Measurements from ENCODE around the gene DPPA4.
"Not testable (repeated sequence)": the region's sequence is repeated elsewhere in the genome, so short reads cannot be mapped to it uniquely, and the experiment has no call there.

Gene DPPA4, protein sequence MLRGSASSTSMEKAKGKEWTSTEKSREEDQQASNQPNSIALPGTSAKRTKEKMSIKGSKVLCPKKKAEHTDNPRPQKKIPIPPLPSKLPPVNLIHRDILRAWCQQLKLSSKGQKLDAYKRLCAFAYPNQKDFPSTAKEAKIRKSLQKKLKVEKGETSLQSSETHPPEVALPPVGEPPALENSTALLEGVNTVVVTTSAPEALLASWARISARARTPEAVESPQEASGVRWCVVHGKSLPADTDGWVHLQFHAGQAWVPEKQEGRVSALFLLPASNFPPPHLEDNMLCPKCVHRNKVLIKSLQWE

DNA sequence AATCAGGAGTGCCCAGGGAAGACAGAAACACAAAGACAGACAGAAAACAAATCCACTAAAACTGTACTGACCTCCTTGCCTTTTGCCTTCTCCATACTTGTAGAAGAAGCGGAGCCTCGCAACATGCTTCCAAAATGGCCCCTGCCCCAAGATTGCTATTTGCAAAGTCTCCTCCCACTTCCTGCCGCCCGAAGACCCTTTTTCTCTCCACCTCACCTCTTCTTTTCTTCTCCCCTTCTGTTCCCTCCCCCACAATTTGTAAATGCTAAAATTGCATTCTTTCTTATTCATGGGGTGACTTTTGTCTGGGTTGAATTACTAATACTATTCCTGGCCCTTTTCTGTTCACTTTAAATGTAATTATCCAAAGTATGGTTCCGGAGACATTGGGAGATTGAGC lies at the start of gene DPPA4:
Gene DPPA4, minus strand, starts transcription at position 154 of the 400 bp plus-strand sequence. Its CDS starts 29 bp downstream, at position 125.
- no peak for DNase-seq

DNA sequence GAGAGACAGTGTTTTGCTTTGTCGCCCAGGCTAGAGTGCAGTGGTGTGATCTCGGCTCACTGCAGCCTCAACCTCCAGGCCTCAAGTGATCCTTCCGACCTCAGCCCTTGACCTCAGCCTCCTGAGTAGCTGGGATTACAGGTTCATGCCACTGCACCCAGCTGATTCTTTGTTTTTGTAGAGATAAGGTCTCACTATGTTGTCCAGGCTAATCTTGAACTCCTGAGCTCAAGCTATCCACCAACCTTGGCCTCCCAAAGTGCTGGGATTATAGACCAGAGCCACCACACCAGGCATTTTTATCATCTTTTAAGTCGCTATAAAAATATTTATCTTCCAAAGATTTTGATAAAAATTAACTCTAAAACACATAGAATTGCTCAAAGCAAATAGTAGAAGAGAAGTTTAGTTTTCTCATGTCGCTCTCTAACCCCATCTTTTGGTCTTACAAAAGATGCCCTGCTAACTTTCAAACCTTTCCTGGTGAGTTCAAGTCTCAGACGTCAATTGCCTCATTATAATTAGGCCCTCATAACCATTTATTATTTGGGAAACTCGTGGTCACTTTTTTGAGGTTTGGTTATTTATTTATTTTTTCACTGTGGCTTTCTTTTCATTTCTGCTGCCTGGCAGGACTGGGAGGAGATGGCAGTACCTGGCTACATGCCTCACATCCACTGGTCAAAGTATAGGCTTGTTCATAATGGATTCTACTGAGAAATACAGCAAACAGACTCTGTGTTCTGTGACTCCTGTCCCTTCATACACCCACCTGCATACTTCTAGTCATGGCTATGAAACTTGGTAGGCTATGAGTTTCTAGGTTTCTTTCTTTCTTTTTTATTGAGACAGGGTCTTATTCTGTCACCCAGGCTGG lies 48.3 kb upstream of the DPPA4 start:
- no peak for DNase-seq

DNA sequence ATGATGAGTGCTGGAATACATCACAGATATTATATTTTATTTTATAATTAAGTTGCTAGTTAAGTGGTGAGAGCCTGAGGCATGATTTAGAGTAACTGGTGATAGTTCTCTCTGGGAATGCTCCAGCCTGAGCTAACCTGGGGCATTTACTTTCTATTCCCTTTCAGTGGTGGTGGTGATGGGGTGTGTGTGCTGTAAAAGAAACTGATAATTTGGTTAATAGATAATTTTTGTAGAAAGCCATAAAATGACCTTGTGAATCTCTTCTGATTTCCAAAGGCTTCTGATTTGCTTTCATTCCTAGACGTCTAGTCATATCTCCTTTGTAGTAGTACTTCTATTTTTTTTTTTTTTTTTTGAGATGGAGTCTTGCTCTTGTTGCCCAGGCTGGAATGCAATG lies 46.8 kb upstream of the DPPA4 start:
- DNase-seq = no peak

DNA sequence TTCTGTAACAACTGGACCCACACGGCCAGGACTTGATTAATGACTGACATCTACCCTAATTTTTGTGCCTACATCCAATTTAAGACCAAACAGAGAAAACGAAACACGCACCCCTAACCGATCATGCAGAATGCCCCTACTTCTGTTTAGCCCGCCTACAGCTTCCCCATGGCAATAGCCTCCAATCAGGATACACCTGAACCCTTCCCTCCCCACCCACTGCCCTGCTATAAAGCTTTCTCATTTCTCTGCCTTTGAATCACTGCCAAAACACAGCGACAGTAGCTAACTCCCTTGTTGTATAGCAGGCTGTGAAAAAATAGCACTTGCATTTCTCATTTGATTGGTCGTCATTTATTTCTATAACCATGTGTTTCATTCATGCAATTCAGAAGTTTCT lies 45.2 kb upstream of the DPPA4 start:
- no peak for DNase-seq

DNA sequence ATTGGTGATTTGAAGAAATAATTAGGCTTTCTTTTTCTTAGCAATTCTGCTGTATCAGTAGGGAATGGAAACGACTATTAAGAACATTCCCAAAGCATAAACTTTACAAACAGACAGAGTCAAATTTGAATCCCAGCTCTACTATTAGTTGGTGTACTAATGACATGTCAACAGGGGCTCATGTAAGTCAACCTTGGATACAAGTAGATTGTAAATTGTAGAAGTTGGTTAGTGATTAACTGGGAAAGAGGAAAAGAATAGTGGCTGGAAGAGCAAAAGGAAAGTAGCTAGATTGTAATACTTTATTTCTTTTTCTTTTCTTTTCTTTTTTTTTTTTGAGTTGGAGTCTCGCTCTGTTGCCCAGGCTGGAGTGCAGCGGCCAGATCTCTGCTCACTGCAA lies 38.6 kb upstream of the DPPA4 start:
- no peak for DNase-seq

DNA sequence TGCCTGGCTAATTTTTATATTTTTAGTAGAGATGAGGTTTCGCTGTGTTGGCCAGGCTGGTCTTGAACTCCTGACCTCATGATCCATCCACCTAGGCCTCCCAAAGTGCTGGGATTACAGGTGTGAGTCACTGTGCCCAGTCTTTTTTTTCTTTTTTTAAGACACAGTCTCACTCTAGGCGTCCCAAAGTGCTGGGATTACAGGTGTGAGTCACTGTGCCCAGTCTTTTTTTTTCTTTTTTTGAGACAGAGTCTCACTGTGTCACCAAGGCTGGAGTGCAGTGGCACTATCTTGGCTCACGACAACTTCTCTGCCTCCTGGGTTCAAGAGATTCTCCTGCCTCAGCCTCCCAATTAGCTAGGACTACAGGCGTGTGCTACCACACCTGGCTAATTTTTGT lies 37.1 kb upstream of the DPPA4 start:
- DNase-seq = not testable (repeated sequence)

DNA sequence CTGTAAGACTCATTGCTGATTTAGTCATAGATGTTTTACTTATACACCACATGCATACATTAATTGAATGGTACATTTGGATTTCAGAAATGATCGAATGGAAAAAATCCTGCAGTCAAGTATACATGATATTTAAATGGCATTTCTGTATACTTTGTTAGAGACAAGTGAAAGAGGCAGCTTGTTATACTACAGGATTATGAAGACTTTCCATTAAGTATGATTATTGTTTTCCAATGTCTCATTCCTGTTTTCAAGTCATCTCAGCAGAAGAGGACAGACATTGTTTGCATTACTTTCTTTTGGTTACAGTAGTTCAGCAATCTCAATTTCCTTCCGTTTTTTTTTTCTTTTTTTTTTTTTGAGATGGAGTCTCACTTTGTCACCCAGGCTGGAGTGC lies 36.6 kb upstream of the DPPA4 start:
- no peak for DNase-seq

DNA sequence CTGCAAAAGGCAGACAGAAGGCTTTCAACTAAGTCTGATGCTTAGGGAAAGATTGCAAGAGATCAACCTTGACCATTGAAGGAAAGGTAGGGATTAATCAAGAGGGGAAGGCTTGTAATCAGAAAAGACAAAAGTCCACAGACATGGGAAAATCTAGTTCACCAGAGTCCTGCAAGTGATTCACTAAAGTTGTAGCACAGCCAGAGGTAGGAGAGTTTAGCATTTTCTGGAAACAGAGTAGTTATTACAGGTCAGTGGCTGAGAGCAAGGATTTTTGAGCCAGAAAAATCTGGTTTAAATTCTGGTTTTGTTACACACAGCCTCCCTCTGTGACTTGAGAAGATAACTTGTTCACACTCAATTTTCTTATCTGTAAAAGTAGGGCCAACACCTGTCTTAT lies 35.3 kb upstream of the DPPA4 start:
- no peak for DNase-seq

DNA sequence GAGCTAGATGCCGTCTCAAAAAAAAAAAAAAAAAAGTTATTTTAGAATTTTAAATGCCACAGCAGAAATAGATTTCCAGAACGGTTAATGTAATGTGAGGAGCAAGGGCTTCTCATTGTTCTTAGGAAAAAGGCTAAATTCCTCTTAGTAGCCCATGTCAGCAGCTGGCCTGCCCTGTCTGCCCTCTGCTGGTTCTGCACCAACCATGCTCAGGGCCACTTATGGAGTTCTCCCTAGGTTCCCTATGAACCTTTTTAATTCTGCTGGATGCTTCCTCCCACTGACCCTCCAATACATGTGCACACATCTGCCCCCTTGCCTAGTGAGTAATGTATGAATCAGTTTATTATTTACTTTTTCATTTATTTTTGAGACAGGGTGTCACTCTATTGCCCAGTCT lies 32.2 kb upstream of the DPPA4 start:
- no peak for DNase-seq

DNA sequence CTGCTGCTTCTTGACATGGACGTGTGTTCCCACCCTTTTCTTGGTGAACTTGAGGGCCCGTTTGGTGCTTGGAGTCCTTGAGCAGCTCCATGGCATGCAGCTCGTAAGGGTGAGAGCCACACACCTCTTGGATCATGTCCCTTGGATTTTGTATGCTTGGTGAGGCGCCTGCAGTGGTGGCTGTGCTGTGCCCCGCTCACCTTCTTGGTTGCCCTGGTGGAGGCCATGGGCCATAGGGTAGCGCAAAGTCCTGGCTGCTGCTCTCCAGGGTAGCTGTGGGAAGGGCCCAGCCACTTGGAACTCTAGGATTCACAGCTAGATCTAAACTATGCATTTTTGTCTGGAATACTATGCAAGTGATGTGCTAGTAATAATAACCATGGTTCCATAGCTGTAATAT lies 26.7 kb upstream of the DPPA4 start:
- no peak for DNase-seq

DNA sequence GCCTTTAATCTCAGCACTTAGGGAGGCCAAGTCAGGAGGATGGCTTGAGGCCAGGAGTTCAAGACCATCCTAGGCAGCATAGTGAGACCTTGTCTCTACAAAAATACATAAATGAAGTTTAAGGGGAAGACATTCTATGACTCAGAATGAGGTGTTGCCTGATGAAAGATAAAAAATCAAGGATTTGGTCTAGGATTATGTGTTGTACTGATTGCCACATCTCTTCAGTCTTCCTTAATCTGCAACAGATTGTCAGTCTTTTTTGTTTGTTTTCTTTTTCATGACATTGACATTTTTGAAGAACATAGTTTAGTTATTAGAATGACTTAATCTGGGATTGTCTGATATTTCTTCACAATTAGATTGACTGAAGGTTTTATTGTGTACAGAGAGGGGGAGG lies 26.3 kb upstream of the DPPA4 start:
- DNase-seq = no peak

DNA sequence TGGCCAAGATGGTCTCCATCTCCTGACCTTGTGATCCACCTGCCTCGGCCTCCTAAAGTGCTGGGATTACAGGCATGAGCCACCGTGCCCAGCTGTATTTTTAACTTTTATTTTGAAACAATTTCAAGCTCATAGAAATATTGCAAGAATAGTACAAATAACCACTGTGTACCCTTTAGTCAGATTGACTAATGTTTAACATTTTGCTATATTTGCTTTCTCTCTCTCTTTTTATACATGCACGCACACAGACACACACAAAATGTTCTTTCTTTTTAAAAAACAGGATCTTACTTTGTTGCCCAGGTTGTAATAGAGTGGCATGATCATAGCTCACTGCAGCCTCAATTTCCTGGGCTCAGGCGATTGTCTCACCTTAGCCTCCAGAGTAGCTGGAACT lies 25.5 kb upstream of the DPPA4 start:
- DNase-seq = no peak

DNA sequence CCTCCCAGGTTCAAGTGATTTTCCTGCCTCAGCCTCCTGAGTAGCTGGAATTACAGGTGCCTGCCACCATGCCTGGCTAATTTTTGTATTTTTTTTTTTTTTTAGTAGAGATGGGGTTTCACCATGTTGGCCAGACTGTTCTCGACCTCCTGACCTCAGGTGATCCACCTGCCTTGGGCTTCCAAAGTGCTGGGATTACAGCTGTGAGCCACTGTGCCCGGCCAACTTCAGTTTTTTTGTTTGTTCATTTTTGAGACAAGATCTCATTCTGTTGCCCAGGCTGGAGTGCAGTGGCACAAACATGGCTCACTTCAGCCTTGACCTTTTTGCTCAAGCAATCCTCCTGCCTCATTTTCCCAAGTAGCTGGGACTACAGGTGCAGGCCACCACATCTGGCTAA lies 21.5 kb upstream of the DPPA4 start:
- DNase-seq = not testable (repeated sequence)

DNA sequence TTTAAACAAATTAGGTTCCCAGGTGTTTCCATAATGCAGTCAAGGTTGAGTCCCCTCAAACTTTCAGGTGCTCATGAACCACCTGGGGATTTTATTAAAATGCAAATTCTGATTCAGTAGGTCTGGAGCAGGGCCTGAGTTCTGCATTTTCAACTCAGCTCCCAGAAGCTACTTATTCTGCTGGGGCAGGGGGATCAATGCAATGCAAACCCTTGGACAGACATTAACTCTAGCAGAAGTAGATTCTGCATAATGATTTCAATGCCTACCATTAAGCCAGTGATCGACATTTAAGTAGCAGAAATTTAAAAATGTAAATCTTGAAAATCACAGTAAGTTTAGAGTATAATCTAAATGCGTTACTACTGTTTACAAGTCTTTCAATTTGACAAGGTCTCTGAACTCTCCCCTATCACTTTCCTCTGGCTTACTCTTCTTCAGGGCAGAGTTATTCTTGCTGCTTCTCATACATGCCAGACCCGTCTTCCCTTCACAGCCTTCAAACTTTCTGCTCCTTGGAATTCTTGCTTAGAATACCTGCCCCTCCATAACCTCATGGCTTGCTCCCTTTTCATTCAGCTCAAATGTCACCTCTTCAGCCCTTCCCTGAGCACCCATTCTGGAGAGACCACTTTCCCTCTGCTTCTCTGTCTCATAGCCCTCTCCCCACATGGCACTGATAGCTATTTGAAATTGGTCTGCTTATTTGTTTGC lies 19.3 kb upstream of the DPPA4 start:
- no peak for DNase-seq

DNA sequence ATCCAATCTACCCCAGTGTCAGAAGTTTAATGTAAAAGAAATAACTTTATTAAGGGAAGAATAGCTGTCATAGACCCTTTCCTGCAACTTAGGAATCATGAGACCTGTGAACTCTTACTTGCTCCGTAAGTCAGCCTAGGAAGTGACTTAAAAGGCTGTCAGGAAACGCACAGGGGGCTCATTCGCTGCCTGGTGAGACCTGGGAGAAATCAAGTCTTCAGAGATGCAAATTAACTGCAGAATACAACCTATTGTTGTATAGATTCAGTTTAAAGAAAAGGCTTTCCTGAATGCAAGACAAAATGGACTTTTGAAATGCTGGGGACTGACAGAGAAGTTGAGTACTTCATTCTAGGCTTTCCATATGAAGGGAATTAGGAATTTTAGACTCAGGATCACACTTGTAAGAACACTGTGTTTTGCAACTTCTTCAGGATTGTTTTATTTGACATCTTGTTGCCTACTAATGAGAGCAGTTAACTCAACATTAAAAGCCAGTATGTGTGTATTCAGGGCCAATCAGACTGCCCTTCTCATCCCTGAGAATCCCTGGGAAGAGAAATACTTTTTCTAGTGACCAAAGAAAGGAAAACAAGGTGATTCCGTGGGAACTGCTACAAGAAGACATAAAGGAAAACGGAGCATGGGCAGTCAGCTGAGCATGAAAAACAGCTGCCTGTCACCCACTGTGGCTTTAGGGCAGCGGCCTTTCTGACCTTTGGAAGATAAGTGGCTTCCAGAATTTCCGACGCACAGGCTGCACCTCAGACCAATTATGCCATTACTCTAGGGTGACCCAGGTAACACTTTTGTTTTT lies 18.5 kb upstream of the DPPA4 start:
- no peak for DNase-seq

DNA sequence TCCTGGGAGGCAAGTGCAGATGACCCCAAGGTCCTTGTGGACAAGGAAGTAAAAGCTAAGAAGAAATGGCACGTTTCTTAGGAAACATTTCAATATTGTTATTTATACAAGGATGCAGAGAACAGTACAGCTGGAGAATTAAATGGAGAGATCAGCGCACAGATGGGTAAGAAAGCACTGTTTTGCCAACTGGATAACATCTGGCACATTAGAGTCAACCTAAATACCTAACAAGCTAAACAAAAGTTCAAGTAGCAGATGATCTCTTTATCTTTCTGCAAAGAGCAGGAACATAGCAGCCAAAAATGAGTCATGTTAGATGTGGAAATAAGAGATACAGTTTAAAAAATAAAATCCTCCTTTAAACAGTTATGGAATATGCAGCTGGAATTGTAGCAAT lies 15.7 kb upstream of the DPPA4 start:
- DNase-seq = no peak

DNA sequence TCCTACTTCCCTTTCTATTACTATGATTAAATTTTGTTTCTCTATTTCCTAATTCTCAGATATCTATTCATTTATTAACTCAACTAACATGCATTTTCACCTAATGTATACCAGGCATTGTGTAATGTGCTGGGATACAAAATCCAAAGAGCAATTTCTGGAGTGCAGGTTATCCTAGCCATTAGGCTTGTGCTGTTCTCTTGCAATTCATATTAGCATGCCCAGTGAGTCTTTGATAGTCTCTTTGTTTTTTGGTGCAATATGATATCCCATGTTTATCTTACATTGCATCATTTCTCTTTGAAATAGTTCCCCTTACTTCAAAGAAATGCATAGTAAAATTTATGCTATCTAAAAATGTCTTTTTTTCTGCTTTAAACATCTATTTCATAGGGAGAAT lies 13.9 kb upstream of the DPPA4 start:
- no peak for DNase-seq

DNA sequence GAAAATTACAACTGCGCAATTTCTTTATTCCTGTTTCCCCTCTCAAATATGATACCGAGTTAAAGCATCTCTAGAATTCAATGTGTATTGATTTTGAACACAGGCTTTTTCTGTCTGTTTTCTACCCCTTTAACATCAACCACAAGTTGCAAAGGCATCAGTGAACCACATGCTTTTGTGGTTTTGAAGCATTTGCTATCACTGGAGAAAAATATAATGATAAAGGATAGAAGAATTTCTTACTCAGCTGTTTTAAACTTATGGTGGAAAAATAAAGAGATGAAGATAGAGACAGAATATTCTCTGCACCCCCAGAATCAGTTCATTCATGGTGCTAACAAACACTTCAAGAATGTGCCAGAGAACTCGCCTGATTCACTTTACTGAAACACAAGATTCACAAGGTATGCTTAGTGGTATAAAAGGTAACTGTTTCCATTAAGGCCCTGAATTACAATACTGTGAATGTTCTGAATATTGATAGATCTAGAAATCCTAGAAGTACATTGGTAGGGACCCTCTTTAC lies 9.5 kb upstream of the DPPA4 start:
- no peak for DNase-seq

DNA sequence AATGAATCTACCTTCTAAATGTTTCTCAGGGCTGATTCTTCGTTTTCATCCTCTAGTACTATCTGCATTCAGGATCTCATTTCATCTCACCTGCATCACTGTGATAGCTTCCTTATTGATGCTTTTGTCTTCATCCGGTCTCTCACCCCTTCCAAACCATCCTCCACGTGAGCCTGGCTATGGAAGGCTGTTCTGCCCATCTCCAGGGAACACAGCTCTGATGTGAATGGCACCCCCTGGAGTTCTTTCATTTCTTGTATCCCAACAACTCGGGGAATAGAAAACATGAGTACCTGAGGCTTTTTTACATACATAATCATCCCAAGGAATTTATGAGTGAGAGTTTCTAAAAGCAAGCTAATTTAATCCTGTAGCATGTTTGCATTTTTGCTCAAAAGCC lies 8.8 kb upstream of the DPPA4 start:
- DNase-seq = no peak

DNA sequence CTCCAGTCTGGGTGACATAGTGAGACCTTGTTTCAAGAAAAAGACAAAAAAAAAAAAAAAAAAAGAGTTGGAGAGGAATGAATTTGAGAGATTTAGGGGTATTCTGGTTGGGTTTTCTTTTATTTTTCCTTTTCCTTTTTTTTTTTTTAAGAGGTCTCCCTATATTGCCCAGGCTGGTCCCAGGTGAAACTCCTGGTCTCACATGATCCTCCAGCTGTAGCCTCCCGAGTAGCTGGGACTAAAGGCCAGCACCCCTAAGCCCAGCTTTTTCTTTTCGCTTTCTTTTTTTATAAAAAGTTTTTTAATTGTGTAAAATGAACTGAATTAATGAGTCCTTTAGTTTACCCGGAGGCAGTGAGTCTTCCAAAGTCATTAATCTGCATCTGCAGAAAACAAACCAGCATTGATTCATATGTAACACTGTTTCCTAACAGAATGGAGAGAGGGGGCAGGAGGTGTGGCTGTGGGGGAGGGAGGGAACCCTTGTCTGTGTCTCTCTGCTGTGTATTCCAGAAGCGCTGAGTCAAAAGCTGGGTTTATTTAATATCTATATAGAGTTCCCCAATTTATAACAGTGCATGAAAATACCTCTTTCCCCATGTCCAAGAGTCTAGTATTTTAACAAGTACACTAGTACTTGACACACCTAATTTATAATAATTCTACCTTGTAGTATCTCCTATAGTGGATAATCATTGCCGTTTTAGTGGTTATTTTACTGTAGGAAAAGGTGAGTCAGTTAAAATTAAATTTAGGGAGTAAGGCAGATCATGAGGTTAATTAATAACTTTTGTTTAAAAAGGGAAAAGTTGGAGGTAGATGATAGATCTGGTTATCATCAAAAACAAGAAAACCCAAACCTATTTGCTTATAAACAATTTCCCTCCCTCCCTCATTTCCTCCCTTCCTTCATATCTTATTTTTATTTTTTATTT lies 2.6 kb upstream of the DPPA4 start:
- no peak for DNase-seq

DNA sequence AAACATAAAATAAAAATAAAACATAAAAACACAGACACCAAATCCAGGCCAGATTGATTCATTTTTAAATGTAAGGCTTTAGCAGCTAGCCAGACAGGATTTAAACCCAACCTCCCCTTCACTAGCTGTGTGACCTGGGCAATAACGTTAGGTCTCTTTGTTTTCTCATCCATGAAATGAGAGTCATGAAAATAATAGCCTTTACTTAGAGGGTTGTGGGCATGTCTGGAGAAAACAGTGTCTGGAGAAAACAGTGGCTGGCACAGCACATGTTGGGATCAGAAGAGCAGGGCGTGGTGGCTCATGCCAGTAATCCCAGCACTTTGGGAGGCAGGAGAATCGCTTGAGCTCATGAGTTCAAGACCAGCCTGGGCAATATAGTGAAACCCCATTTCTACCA lies 1.9 kb upstream of the DPPA4 start:
- DNase-seq = no peak

DNA sequence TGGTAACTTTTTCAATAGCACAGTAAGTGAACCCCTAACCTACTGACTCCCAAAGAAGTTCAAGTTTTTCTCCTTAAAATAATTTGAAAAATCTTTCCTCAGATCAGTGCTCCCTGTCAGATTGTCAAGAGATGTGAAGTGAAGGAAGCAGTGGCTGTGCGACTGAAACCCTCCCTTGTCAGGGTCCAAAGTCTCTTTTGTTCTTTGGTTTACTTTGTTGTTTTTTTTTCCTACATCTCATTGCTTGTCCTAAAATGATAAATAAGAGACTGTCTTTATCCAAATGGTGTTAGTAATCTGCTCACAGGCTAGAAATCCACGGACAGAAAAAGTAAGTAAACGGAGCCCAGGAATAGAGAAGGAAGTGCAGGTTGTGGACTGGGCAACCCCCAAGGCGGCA lies 976 bp upstream of the DPPA4 start:
- no peak for DNase-seq

Measured in NCI-H446 treated with DMSO at 0.1 percent for 48 hours (cell line).